ENCODE measurements around the gene ACTR1B.
"Not testable (repeated sequence)": the region's sequence is repeated elsewhere in the genome, so short reads cannot be mapped to it uniquely, and the experiment has no call there.

The ACTR1B gene

DNA sequence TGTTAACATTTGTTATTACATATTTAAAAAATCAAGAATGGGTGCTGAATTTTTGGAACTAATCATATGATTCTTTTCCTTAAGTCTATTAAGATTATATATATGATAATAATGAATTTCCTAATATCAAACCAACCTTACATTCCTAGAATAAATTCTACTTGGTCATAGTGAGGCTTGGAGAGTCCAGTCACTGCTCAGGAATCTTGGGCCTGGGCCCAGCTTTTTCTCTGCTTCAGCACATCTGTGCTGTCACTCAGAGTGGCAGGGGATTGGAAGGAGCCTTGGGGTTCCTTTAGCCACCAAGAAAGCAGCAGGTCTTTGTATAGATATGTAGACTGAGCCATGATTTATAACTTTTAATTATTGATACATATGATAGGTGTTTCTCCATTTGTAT, 29.6 kb upstream of the ACTR1B start:
- no peak for DNase-seq (ENCODE audit: low read depth)
- no peak overlapping the region for H3K4me3 ChIP-seq (ENCODE audit: low read depth, low read length)

- H3K4me3 ChIP-seq (ENCODE audit: low read depth, low read length) = no peak overlapping the region
- no peak for DNase-seq (ENCODE audit: low read depth)
These were observed 27.3 kb upstream of the ACTR1B start for GRCh38 chr2:97691166-97691565.

DNA sequence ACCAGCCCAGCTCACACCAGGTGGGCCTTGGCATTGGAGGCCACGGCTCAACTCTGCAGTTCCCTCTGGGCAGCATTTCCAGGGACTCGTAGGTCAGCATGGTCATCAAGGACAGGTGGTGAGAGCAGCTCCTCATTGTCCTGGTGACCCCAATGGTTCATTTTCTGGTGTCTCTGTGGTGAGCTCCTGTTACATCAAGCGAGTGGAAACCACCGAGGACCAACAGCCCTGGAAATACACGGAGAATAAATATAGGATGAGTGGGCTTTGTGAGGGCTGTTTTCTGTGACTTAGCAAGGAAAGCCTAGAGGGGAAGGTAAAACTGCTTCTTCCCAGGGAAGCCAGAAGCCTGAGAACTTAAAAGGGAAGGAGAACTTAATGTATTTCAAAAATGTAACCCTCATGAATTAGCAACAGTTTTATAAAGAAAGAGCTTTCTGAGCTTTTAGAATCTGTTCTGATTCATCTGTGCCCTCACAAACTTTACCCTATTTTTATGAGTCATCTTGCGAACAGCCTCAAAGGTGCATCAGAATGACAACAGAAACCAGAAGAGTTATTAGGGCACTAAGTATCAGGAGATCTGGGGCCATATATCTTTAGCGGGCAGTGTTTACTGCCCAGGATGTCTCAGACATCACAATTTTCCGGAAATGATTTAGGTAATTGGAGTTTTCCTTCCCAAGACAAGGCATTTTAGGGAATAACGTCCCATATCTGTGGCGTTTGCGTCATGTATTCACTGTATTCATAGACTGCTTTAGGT, 24.4 kb upstream of the ACTR1B start:
- H3K4me3 ChIP-seq (ENCODE audit: low read depth, low read length) = no peak overlapping the region
- no peak for DNase-seq (ENCODE audit: low read depth)

- not testable (repeated sequence) for H3K4me3 ChIP-seq (ENCODE audit: low read depth, low read length); DNase-seq (ENCODE audit: low read depth)
These were observed 23.4 kb upstream of the ACTR1B start for GRCh38 chr2:97687235-97687634.

GRCh38 chr2:97678298-97678697, 14.5 kb upstream of the ACTR1B start:
- no peak overlapping the region for H3K4me3 ChIP-seq (ENCODE audit: low read depth, low read length)
- DNase-seq (ENCODE audit: low read depth) = no peak

DNA sequence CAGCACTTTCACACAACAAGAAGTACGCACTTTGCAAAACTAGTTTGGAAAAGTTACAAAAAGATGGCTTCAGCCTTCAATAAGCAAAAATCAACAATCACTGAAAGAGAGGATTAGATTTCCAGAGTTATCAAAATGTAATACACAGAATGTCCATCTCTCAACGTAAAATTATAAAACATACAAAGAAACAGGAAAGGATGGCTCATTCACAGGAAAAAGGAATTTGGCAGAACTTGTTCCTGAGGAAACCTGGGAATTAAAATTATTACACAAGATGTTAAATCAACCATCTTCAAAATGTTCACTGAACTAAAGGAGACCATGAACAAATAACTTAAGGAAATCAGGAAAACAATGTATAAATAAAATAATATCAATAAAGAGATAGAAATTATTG, 13.6 kb upstream of the ACTR1B start:
- no peak overlapping the region for H3K4me3 ChIP-seq (ENCODE audit: low read depth, low read length)
- DNase-seq (ENCODE audit: low read depth) = no peak

- H3K4me3 ChIP-seq (ENCODE audit: low read depth, low read length) = no peak overlapping the region
- DNase-seq (ENCODE audit: low read depth) = no peak
These were observed 12.8 kb upstream of the ACTR1B start for GRCh38 chr2:97676620-97677019.

GRCh38 chr2:97675430-97676113, 11.7 kb upstream of the ACTR1B start:
- H3K4me3 ChIP-seq (ENCODE audit: low read depth, low read length) = no peak overlapping the region
- no peak for DNase-seq (ENCODE audit: low read depth)

DNA sequence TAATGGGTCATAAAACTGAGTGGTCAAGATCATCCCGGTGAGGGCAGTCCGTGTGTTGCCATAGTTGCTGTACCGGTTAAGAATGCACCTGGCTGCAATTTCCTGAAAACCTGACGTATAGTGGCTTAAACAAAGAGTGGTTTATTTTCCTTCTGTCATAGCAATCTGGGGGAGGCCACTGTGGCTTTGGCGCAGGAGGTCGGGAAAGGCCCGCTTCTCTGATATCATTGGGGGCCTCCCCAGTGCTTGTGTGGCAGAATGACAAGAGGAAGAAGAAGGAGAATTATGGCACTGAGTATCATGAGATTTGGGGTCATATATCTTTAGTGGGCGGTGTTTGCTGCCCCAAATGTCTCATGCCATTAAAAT, 10.1 kb upstream of the ACTR1B start:
- H3K4me3 ChIP-seq (ENCODE audit: low read depth, low read length) = no peak overlapping the region
- DNase-seq (ENCODE audit: low read depth) = no peak

DNA sequence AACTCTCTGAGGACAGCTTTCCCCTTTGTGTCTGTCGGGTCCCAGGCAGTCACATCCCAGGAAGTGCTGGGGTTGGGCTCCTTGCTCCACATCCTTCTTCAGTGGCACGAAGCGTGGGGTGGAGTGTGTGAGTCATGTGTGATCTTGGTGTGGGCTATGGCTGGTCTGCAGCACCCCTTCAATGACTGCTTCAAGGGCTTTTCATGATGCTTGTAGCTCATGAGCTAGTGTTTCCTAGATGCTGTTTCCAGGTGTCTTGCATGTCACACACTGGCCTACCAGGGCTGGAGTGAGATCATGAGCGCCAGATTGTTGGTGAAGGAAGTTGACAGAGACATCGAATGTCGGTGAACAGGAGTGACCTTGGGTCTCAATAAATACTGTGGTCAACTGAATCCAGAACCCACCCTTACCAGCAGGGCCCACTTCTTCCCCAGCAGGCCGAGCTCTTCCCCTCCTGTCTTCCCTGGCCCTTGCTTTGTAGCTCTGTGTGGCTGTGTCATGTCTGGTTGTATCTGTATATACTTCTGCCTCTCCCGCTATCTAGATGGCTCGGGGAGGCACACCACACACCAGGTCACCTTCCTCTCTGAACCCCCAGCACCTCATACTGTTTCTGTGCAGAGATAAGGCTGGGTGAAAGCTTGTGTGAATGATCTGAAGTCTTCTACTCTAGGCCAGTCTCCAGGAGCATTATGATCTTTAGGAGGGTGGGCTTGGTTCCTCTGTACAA, 9.5 kb upstream of the ACTR1B start:
- no peak for DNase-seq (ENCODE audit: low read depth)
- no peak overlapping the region for H3K4me3 ChIP-seq (ENCODE audit: low read depth, low read length)

GRCh38 chr2:97672606-97673140, 8.8 kb upstream of the ACTR1B start:
- not testable (repeated sequence) for DNase-seq (ENCODE audit: low read depth); H3K4me3 ChIP-seq (ENCODE audit: low read depth, low read length)

DNA sequence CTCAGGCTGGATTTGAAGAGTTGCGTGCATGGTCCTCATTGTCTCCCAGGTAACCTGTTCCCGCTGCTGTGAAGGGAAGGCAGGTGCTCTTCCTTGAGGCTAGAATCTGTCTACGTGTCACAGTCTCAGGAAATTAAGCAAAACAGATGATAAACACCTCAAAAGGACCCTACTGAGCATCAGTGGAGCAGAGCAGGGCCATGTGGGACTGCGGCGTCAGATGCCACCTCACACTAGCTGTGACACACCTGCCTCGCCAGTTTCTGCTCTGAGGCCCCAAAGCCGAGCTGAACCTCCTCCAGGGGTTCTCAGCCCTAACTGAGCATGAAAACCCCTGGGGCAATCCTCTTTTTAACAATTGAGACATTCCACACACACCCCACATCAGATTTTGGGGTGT, 7.7 kb upstream of the ACTR1B start:
- H3K4me3 ChIP-seq (ENCODE audit: low read depth, low read length) = no peak overlapping the region
- no peak for DNase-seq (ENCODE audit: low read depth)

- no peak for DNase-seq (ENCODE audit: low read depth)
- no peak overlapping the region for H3K4me3 ChIP-seq (ENCODE audit: low read depth, low read length)
These were observed 6.6 kb upstream of the ACTR1B start for GRCh38 chr2:97670471-97670870.

GRCh38 chr2:97669448-97669847, 5.6 kb upstream of the ACTR1B start, which contains the start of gene C2orf92:
Gene C2orf92, plus strand, starts transcription at chr2:97669713. Its CDS starts 76 bp downstream, at chr2:97669789.
- H3K4me3 ChIP-seq (ENCODE audit: low read depth, low read length) = no peak within 1 kb of the TSS
- DNase-seq (ENCODE audit: low read depth) = no peak

DNA sequence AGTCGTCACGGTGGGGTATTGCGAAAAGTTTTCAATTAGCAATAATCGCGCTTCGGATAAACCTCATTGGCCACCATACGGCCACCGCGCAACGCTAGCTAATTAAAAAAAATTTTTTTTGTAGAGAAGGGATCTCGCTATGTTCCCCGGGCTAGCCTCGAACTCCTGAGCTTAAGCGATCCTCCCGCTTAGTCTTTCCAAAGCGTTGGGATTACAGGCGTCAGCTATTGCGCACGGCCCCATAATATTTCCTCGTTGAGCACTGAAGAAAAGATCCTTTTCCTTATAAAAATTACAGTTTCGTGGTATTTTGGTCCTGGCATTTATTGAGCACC, 759 bp upstream of the ACTR1B start:
- peak overlapping the region; percentile 75 for H3K4me3 ChIP-seq (ENCODE audit: low read depth, low read length)
- DNase-seq (ENCODE audit: low read depth) = no peak

DNA sequence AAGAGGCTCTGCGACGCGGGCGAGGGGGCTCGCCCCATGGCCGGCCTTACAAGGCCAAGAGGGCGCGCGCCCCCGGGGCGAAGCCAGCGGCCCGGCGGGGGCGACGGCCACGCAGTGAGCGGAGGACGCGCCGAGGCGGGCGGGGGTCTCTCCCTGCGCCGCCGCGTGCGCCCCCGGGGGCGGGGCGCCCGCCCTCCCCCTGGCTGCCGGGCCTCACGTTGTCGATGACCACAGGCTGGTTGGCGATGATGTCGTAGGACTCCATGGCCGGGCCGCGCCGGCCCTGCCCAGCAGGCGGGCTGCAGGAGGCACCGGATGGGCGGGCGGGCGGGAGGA, 250 bp downstream of the ACTR1B start:
- H3K4me3 ChIP-seq (ENCODE audit: low read depth, low read length) = peak overlapping the region; percentile 75
- DNase-seq (ENCODE audit: low read depth) = no peak

- DNase-seq (ENCODE audit: low read depth) = peak; percentile 60
- peak overlapping the region; percentile 75 for H3K4me3 ChIP-seq (ENCODE audit: low read depth, low read length)
These were observed 784 bp downstream of the ACTR1B start for GRCh38 chr2:97662895-97663625.

DNA sequence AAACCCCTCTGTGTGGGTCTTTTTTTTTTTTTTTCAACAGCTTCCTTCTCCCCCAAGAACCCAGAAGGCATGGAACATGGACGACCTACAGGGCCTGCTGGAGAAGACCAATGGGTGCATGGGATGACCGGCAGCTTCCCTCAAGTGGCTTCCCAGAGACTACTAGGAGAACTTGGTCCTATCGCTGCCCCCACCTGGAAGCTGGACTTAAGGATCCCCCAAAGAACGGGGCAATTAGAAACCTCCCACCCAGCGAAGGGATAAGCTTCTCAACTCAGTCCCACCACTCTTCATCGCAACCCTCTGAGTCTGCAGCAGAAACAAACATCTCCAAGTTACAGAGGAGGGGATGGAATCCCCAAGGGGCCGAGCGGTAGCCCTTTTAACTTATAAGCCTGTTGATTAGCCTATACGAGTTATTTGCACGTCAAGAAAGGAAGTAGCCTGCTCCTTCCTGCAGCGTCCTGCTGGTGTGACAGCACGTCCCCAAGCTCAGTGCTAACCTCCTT, 1.4 kb downstream of the ACTR1B start:
- H3K4me3 ChIP-seq (ENCODE audit: low read depth, low read length) = peak overlapping the region; percentile 75
- no peak for DNase-seq (ENCODE audit: low read depth)

DNA sequence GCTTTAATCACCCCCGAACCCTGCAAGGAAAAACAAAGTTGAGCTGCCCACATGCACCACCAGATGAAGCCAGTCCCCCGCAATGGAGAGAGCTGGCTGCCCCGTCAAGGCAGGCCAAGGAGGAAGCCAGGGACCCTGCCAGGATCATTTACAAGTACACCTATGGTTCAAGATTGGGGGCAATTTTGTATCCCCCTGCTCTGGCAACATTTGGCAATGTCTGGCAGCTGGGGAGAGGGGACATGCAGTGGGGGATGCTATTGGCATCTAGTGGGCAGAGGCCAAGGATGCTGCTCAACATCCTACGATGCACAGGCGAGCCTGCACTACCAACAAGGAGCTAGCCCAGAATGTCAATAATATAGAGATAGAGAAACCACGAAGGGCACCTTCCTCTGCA, 1.9 kb downstream of the ACTR1B start:
- H3K4me3 ChIP-seq (ENCODE audit: low read depth, low read length) = peak overlapping the region; percentile 75
- DNase-seq (ENCODE audit: low read depth) = no peak

Measured in skeletal muscle cell (primary cell).